Heart right ventricle (tissue), 16 donors: ENCODE measurements around the gene PI4KA. TPM values are rescaled to one million over a fixed set of nuclear protein-coding genes. Genes with fewer than 3 reads are reported as not detected.

ENCODE experiments used
- ATAC-seq, 8 donors: fragments of 200-7000 bp; cut with Tn5 transposase; one replicate each; pipeline ENCODE4 v1.9.1; 2020; ENCODE audit warnings: mild to moderate bottlenecking in 8 of 8, moderate library complexity in 8 of 8, moderate number of reproducible peaks in 1 of 8
- DNase-seq, 2 donors: peaks; one replicate each; pipeline ENCODE4 v3.0.0-alpha.2; 2020
- H3K27ac ChIP-seq, 10 donors: fragments of 200-600 bp; sonication (generic) in 2 of 10; one replicate each; pipeline versions ENCODE4 v1.5.0 to v1.8.0; 2020 to 2022; ENCODE audit warnings: mild to moderate bottlenecking in 3 of 10
- H3K27me3 ChIP-seq, 7 donors: fragments of 200-600 bp; one replicate each; pipeline ENCODE4 v1.8.0; 2021 to 2022; ENCODE audit warnings: mild to moderate bottlenecking in 2 of 7
- H3K36me3 ChIP-seq, 9 donors: fragments of 200-600 bp; sonication (generic) in 1 of 9; one replicate each; pipeline versions ENCODE4 v1.5.0 to v1.8.0; 2020 to 2022; ENCODE audit warnings: mild to moderate bottlenecking in 2 of 9
- H3K4me1 ChIP-seq, 9 donors: fragments of 200-600 bp; sonication (generic) in 1 of 9; one replicate each; pipeline versions ENCODE4 v1.5.0 to v1.8.0; 2020 to 2022; ENCODE audit warnings: mild to moderate bottlenecking in 4 of 9
- H3K4me3 ChIP-seq, 10 donors: fragments of 200-600 bp; sonication (generic) in 2 of 10; one replicate each; pipeline versions ENCODE4 v1.5.0 to v1.8.0; 2020 to 2022; ENCODE audit warnings: mild to moderate bottlenecking in 7 of 10, moderate library complexity in 2 of 10
- H3K9me3 ChIP-seq, 11 donors: fragments of 200-600 bp in 10 of 11; sonication (generic) in 2 of 11; one replicate each; pipeline versions ENCODE4 v1.5.0 to v1.8.0; 2013 to 2022; ENCODE audit warnings: mild to moderate bottlenecking in 2 of 11, control low read depth in 1 of 11, moderate library complexity in 1 of 11
- CTCF ChIP-seq, 9 donors: fragments of 200-600 bp; sonication (generic) in 2 of 9; IDR thresholded peaks; one replicate each; pipeline versions ENCODE4 v1.5.0 to v1.8.0; 2021 to 2022; ENCODE audit warnings: antibody characterized with exemption in 9 of 9, mild to moderate bottlenecking in 5 of 9, moderate library complexity in 1 of 9
- WGBS, 2 donors: extraction: QIAGEN DNeasy Blood & Tissue Kit; methylation state at CpG; one replicate each; pipeline ENCODE4 v1.1.7; 2013; ENCODE audit warnings: inconsistent platforms in 1 of 2; 5-methylcytosine and 5-hydroxymethylcytosine counted together
- intact Hi-C, 10 donors: fragments of 100-400 bp; cut with DNase I; formaldehyde crosslinking; loops; one replicate each; pipeline versions ENCODE4 v1.11.1 to v1.14.2; 2022
- polyA plus RNA-seq, 2 donors: library from polyadenylated mRNA; stranded (reverse); fragments of 200-250 nt; gene quantifications; one replicate each; pipeline ENCODE4 v1.2.3, GENCODE V29; 2013
- total RNA-seq, 10 donors: library from RNA; stranded (reverse); fragmentation: NEBNext Ultra II Directional in 3 of 10; extraction: Animal tissue kit (Norgen Biotek cat#: 25700) in 3 of 10; gene quantifications; one replicate each; pipeline versions ENCODE4 v1.2.1 to v1.2.4, GENCODE V29; 2021 to 2023
- donor health status: Arrhythmogenic right ventricular cardiomyopathy.
- donor health status: ischemic (EF 13 %, LVEDD 7.1; RV severe dilation, severe dysfunction).
- donor health status: healthy with polysubstance abuse.
- donor health status: DM: no; HTN: yes; CAD: no.
- donor health status: DM: no; HTN: no; CAD: no.
- donor health status: ischemic (EF 25% LVEDD 6.9; RV normal size, moderate dysfunction).
- donor health status: ischemic (EF 25% LVEDD 5.7; RV mildly dilated, moderate dysfunction).
- donor health status: healthy.
- donor health status: DM: yes; HTN: yes; CAD: no.
- donor health status: Ischemic cardiomyopathy.
- donor health status: ischemic (EF 35%, LVEDD 5.7; RV mildly dilated, moderate dysfunction).
- donor health status: nonischemic (EF 11% LVEDD 7.7; RV severe dilation, severe dysfunction).
- donor health status: DM: yes; HTN: yes; CAD: no.
- donor health status: PGD.
- donor health status: ischemic (EF 29% LVEDD 5.4; RV normal size, mild dysfunction).
- donor health status: nonischemic (EF 23%, LVEDD 6.1; RV moderate dilation, normal function).

PI4KA gene
- total and polyA plus RNA-seq, 12 donors: 32.3 to 55.2 (median 39.4) TPM

DNA sequence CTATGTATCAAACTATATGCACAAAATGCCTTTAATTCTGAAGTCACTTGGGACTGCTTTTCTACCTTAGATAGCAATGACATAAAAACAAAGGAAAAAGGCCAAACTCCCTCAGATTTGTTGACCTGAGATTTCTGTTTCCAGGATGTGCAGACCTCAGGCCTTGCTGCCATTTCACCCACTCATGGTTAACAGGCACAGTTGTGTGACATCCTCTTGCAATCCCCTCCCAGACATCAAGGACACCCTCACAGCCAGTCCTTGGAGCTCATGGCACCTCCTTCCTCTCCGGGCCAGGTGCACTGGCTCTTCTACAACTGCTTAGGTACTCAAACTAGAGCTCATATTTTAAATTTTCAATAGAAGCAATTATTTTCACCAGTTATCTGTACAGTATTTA lies 47.4 kb downstream of the PI4KA start:
- no peak overlapping the region for H3K4me3 ChIP-seq
- no peaks in the 10 kb centered on the region for H3K27me3 ChIP-seq
- H3K36me3 ChIP-seq: peaks cover 0 to 100% (median 64%) of the 10 kb centered on the region in 9 donors
- DNase-seq (no peak), ATAC-seq (no peak)
- 96% methylated on average over 1 of the region's 1 CpG for WGBS, 2 donors
- no peaks in the 10 kb centered on the region for H3K9me3 ChIP-seq
- intact Hi-C loops: loop anchor here in 1 of 10 donors (10.0 kb wide), 1 partner anchor 56 kb away; no protein-coding TSS in a partner anchor
- no peak overlapping the region for H3K27ac ChIP-seq
- no peaks in the 10 kb centered on the region for H3K4me1 ChIP-seq
- TF ChIP-seq CTCF (IDR thresholded peaks at IDR 0.05): no peak

- no peak overlapping the region for H3K4me3 ChIP-seq
- ATAC-seq: no peak
- WGBS, 2 donors: 93 to 94% methylated on average over 9 of the region's 9 CpGs
- no peak overlapping the region for H3K27ac ChIP-seq
- H3K36me3 ChIP-seq: peaks cover 0 to 100% (median 59%) of the 10 kb centered on the region in 9 donors
- H3K4me1 ChIP-seq: no peaks in the 10 kb centered on the region
- no peak for TF ChIP-seq CTCF (IDR thresholded peaks at IDR 0.05)
- no peaks in the 10 kb centered on the region for H3K27me3 ChIP-seq
- no peaks in the 10 kb centered on the region for H3K9me3 ChIP-seq
- intact Hi-C loops: loop anchor here in 1 of 10 donors (10.0 kb wide), 1 partner anchor 56 kb away; no protein-coding TSS in a partner anchor
- no peak for DNase-seq
These were observed 48.0 kb downstream of the PI4KA start for GRCh38 chr22:20810645-20811044.

DNA sequence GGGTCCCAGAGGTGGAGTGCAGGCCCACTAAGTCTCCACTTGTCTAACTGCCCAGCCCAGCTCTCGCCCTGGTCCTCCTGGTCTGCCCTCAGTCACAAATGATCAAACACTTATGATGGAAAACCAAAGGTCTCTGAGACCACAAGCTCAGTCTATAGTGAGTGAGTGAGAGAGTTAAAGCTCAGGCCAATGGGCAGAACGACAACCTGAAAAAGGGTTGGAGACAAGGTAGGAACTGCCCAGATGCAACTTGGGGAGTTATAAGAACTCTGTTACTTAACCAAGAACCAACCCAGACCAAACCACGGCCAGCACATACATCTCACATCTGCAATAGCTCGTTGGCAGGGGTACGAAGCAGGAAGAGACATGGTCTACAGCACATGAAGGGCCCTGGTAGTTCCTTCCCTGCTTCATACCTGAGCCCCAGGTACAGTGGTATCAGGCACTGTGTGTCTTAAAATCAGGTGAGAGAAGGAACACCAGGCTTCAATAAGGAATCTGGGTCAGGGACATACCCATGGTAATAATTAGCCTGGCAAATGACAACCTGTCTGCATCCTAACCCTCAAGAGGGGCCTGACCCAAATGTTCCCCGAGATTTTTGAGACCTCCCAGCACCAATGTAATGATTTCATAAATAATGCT lies 48.9 kb downstream of the PI4KA start:
- ATAC-seq (no peak), DNase-seq (no peak)
- H3K27ac ChIP-seq: no peak overlapping the region
- peaks cover 0 to 100% (median 57%) of the 10 kb centered on the region in 9 donors for H3K36me3 ChIP-seq
- H3K4me3 ChIP-seq: no peak overlapping the region
- WGBS, 2 donors: 94 to 96% methylated on average over 6 of the region's 6 CpGs
- no peaks in the 10 kb centered on the region for H3K4me1 ChIP-seq
- intact Hi-C loops: loop anchor here in 1 of 10 donors (10.0 kb wide), 1 partner anchor 55 kb away; no protein-coding TSS in a partner anchor
- no peak for TF ChIP-seq CTCF (IDR thresholded peaks at IDR 0.05)
- no peaks in the 10 kb centered on the region for H3K27me3 ChIP-seq
- no peaks in the 10 kb centered on the region for H3K9me3 ChIP-seq

- DNase-seq (no peak), ATAC-seq (no peak)
- no peaks in the 10 kb centered on the region for H3K9me3 ChIP-seq
- H3K36me3 ChIP-seq: peaks cover 1 to 100% (median 59%) of the 10 kb centered on the region in 9 donors
- intact Hi-C loops: no loop called here
- H3K27ac ChIP-seq: no peak overlapping the region
- WGBS, 2 donors: 85 to 86% methylated on average over 4 of the region's 4 CpGs
- no peak overlapping the region for H3K4me3 ChIP-seq
- H3K4me1 ChIP-seq: no peaks in the 10 kb centered on the region
- H3K27me3 ChIP-seq: no peaks in the 10 kb centered on the region
- TF ChIP-seq CTCF (IDR thresholded peaks at IDR 0.05): no peak
These were observed 49.8 kb downstream of the PI4KA start for GRCh38 chr22:20808844-20809243.
